Upper lobe of left lung (tissue), 4 donors: ENCODE data around the gene MXI1.

Source experiments
- CTCF ChIP-seq, 6 experiments: fragments of 450-650 bp in 4 of 6; fragments of 200-600 bp in 2 of 6; sonication (generic) in 2 of 6; IDR thresholded peaks; one replicate each; pipeline ENCODE4 v1.5.1; 2016 to 2019; ENCODE audit warnings: antibody characterized with exemption in 6 of 6
- EP300 ChIP-seq, 4 donors: sonication (generic); formaldehyde crosslinking; IDR thresholded peaks; one replicate each; pipeline ENCODE4 v1.5.1; 2017; ENCODE audit warnings: antibody characterized with exemption in 4 of 4, control low read depth in 2 of 4
- POLR2A ChIP-seq, 4 donors: fragments of 450-650 bp; IDR thresholded peaks; one replicate each; pipeline ENCODE4 v1.5.1; 2016 to 2017; ENCODE audit warnings: antibody characterized with exemption in 4 of 4, mild to moderate bottlenecking in 2 of 4
- POLR2AphosphoS5 ChIP-seq, 2 donors: sonication (generic); formaldehyde crosslinking; IDR thresholded peaks; one replicate each; pipeline ENCODE4 v1.5.1; 2017; ENCODE audit warnings: antibody characterized with exemption in 2 of 2

GRCh38 chr10:110200503-110200902 is 6.9 kb upstream of the MXI1 start:
- TF ChIP-seq CTCF (IDR thresholded peaks at IDR 0.05) (no peak), EP300 (IDR thresholded peaks at IDR 0.05) (no peak), POLR2A (IDR thresholded peaks at IDR 0.05) (no peak), POLR2AphosphoS5 (IDR thresholded peaks at IDR 0.05) (no peak)
